GM23248 (cell line): ENCODE data around the gene DUSP9.

Source experiments
- EZH2 ChIP-seq: fragments of 200-600 bp; sonication (generic); IDR thresholded peaks from 2 replicates; pipeline ENCODE4 v1.6.1; 2018; ENCODE audit warnings: antibody characterized with exemption, mild to moderate bottlenecking; ENCODE audit not compliant: insufficient read depth, poor library complexity, severe bottlenecking
- EZH2phosphoT487 ChIP-seq: fragments of 200-600 bp; sonication (generic); IDR thresholded peaks from 2 replicates; pipeline ENCODE4 v1.6.1; 2018; ENCODE audit warnings: antibody characterized with exemption, moderate library complexity, mild to moderate bottlenecking, low read depth; ENCODE audit not compliant: insufficient read depth

- TF ChIP-seq EZH2 (no peak), EZH2phosphoT487 (no peak)
Measured at GRCh38 chrX:153623310-153624029, 23.5 kb upstream of the DUSP9 start.
